OCI-M1 (cell line): ENCODE results near the gene SCGB1C1.
A peak's percentile ranks its signal among the peaks of the same experiment; 100 is the strongest.
"Not testable (repeated sequence)": the region's sequence is repeated elsewhere in the genome, so short reads cannot be mapped to it uniquely, and the experiment has no call there.

Experiments used
- DNase-seq: peaks from one replicate; lab custom pipeline; 2025; lab: John Stamatoyannopoulos, UW

Gene SCGB1C1

DNA sequence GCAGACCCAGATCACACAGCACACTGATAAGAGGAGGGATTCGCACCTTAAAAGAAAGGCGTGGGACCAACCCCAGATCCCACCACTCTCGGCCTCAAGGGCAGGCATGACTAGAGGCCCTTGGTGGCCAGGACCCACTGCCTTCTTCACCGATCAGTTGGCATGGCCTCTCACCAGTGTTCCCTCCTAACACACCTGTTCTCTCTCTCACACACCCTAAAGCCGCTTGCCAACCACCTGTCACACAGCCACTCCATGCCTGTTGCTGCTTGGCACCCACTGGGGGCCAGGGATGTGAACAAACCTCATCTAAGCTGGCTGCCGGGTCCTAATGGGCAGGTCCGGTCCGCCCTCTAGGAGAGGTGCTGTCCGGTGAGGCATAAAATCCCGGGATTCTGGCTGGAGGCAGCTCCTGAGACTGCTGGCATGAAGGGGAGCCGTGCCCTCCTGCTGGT is at the start of gene SCGB1C1:
SCGB1C1 (plus strand) TSS at position 405 of the 455 bp plus-strand sequence; CDS start at position 427, 22 bp downstream.
- DNase-seq, result not testable (repeated sequence)

DNA sequence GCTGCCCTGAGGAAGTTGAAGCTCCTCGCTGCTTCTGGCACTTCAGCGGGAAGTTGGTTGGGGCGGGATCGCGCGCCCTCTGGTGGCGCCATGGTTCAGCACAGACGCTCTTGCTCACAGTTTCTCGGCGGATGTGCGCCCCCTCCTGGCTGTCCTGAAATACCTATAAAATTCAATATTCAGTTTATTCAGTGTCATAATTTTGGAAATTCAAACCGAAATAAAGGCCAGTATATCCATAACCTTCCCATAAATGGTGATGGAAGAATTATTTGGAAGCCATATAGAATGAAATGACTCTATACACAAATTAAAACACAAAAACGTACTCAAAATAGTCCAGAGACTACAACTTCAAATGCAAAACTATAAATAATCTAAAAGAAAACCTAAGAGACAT is 12.6 kb upstream of the SCGB1C1 start:
- not testable (repeated sequence) for DNase-seq

DNA sequence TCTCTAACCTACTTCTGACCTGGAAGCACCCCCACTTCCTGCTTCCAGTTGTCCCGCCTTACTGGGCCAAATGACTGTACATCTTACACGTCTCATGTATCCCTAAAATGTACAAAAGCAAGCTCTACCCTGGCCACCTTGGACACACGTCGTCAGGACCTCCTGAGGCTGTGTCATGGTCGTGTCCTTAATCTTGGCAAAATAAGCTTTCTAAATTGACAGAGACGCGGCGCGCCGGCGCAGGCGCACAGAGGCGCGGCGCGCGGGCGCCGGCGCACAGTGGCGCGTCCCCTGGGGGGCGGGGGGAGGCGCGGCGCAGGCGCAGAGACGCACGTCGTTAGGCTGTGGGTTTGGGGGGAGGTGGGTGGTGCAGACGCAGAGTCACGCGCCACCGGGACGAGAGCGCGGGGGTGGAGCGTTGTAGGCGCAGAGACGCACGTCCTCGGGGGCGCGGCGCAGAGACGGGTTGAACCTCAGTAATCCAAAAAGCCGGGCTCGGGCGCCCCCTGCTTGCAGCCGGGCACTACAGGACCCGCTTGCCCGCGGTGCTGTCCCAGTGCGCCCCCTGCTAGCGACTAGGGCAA is 3.6 kb upstream of the SCGB1C1 start:
- not testable (repeated sequence) for DNase-seq

DNA sequence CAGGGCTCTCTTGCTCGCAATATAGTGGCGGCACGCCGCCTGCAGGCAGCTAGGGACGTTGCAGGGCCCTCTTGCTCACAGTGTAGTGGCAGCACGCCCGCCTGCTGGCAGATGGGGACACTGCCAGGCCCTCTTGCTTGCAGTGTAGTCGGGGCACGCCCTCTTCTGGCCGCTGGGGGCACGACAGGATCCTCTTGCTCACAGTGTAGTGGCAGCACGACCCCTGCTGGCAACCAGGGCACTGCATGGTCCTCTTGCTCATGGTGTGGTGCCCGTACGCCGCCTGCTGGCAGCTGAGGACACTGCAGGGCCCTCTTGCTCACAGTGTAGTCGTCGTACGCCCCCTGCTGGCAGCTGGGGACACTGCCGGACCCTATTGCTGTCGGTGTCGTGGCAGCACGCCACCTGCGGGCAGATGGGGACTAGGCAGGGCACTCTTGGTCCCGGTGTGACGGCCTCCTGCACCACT is 3.0 kb upstream of the SCGB1C1 start:
- not testable (repeated sequence) for DNase-seq

DNA sequence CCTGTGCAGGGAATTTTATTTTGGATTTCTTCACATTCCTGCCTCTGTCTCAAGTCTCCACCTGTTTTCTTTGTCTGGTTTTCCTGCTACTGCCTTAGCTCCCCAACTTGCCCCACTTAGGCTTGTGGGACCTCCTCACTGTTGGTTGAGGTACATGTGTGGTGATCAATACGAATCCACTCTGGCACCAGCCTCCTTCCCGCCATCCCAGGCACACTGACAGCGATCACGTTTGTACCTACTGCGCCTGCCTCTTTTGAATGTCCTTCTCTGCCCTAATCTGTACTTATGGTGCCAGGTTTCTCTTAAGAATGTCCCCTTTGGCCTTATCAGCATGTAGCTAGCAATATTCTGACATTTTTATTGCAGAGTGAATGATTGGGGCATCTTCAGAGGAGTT is 2.3 kb upstream of the SCGB1C1 start:
- not testable (repeated sequence) for DNase-seq

DNA sequence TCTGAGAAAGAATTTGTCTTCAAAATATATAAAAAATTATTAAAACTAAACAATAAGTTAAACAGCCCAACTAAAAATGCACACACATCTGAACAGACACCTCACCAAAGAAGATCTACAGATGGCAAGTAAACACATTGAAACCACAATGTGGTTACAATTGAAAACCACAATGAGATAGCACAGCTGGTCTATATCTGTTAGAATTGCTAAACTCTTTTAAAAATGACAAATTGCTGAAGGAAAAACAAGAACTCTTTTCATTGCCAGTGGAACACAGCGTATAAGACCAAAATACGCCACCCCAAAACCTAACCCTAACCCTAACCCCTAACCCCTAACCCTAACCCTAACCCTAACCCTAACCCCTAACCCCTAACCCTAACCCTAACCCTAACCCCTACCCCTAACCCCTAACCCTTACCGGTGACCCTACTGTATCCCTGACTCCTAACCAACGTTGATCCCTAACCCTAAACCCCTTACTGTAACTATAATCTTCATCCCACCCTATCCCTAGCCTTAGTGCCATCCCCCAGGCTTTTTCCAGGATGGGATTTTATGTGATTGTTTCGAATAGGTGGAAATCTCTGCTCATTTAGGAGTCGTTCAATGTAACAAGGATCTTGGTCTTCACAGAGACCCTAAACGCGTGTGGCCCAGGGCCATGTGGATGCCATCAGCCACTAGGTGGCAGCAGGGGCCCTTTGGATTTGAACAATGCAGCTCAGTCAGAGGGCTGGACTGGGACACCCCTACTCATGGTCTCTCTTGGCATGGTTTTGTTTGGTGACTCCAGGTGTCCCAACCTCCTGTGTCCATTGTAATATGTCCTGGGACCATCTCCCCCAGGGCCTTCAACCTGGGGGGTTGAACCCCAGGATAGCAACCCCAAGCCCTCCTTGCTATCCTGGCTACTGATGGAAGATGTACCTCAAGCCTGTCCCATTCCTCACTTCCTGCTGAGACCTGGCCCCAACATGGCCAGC is 1.1 kb upstream of the SCGB1C1 start:
- not testable (repeated sequence) for DNase-seq

DNA sequence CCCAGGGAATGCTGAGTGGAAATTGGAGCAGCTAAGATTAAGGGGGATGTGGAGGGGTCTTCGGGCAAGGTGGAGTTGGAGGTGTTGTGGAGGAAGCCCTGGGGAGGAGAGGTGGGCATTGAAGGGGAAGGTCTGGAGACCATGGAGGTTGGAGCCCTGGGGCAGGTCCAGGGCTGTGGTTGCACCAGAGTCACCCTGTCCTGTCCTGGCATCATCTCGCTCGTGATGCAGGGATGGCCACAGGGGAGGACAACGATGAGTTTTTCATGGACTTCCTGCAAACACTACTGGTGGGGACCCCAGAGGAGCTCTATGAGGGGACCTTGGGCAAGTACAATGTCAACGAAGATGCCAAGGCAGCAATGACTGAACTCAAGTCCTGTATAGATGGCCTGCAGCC is 603 bp downstream of the SCGB1C1 start:
- DNase-seq, result not testable (repeated sequence)

DNA sequence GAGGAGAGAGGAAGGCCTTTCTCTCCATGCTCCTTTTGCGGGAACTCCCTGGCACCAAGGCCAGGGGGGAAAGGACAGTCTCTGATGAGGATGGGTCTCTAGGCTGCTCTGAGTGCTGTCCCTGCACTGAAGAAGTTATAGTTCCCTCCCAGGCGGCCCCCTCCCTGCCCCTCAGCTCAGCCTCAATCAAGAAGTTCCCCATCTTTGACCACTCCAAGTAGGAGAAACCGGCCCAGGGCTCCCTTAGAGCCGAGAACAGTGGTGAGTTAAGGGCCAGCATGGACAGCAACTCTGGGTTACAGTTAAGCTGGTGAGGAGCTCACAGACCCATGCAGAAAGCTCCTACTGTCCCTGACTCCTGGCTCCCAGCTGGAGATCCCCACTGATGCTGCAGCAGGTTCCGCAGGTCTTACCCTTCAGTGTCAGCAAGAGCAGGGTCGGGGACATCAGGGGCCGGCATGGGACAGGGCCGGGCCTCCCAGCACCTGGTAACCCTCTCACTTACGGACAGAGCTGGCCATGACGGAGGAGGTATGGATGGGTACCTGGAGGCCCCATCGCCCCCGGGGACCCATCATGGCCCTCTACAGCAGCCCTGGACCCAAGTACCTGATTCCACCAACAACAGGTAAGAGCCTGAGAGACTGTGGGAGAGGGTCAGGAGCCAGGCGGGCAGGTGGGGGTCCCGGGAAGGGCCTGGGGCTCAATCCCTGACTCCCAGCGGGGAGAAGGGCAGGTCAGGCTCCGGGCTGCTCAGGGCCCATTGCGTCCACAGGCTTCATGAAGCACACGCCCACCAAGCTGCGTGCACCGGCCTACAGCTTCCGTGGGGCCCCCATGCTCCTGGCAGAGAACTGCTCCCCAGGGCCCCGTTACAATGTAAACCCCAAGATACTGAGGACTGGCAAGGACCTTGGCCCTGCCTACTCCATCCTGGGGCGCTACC is 4.2 kb downstream of the SCGB1C1 start:
- peak; percentile 15 for DNase-seq

DNA sequence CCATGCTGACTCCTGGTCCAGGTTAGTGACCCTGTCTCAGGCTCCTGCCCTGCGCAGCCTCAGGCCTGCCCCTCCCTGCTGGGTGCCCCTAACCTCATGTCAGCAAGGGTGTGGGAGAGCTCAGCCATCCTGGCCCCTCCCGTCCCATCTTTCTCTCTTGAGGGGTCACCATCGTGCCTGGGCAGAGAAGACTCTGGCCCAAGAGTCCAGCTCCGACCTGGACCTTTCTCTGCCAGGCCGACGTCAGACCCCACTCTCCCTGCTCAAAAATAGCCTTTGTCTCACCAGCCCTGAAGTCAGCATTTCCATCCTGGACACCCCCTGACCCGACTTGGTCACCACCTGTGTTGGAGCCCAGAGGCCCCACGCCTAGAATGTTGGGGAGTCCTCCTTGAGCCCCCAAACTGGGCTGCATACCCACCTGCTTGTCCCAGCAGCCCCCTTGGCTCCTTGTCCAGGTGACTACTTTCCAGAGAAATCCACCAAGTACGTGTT is 4.9 kb downstream of the SCGB1C1 start:
- no peak for DNase-seq

DNA sequence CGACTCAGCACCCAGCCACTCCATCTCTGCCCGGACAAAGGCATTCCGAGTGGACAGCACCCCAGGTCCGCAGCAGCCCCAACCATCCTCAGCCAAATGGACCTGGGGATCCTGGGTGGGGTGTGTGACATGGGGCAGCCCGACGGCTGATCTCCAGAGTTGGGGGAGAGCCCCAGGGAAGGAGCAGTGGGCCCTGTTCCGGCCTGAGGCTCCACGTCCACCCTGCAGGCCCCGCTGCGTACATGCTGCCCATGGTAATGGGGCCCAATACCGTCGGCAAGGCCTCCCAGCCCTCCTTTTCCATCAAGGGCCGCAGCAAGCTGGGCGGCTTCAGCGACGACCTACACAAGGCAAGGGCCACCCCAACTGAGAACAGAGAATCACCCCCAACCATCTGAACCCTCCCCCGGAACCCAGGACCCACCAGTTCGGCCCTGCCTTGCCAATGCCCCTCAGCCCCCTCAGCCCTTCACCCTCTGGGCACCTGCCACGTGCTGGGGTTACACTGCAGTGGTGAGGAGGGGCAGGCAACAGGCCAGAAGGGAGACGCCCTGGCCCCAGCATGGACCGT is 5.4 kb downstream of the SCGB1C1 start:
- DNase-seq, result no peak

DNA sequence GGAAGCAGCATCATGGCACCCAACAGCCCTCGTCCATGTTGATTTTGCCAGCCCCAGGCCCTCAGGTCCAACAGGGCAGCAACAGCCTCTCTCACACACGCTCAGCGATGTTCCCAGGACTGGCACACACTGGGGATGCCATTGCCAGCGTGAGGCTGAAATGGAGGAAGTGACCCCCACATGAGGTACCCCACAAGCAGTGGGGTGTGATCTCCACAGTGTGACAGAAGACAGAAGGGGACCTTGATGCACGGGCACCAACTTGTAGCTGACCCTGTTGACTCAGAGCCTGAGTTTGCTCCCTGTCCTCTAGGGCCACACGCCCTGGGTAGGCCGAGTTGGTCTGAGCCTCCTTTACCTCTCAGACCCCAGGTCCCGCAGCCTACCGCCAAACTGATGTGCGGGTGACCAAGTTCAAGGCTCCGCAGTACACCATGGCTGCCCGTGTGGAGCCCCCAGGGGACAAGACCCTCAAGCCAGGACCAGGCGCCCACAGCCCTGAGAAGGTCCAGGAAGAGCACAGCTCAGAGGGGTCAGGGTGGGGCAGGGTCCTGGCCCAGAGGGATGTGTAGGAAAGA is 6.2 kb downstream of the SCGB1C1 start:
- DNase-seq, result no peak

DNA sequence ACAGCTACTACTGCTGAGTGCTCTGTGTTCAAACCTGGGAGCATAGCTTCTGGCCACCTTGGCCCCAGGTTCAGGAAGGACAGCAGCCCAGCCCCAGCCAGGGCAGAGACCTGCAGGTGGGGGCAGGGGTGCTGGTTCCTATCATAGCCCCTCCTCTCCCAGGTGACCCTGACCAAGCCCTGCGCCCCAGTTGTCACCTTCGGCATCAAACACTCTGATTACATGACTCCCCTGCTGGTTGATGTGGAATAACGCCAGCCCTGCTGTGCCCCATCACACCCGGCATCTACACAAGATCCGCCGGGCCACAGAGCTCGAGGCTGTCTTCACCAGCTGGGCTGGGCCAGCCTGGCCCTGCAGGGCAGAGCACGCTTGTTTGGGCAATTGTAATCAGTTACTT is 6.9 kb downstream of the SCGB1C1 start:
- no peak for DNase-seq

DNA sequence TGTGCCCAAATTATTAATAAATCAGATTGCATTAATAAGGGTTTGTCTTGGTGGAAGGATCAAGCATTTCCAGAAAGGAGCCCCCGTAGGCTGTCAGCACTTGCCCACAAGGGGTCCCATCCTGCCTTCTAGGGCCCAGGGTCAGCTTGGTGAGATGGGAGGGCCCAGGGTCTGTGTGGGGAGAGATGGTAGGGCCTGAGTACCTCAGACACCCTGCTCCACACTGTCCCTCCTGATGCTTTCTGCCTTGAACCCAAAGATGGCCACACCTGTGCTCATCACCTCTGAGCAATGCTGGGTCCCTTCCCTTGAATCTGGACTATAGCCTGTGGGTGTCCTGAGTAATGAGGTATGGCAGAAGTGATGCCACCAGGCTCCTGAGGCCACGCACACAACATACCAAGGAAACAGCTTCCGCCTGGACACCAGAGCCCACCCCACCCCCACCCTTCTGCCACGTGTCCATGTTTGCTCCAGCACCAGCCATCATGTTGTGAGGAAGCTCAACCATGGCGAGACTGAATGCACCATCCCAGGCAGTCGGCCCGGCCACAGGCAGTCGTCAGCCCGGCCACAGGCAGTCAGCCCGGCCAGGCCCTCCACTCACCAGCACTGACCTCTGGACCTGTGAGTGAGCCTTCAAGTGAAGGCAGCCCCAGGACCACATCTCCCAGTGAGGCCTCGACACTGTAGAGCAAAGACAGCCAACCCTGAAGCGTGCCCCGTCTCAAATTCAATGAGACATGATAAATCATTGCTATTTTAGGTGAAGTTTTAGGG is 7.5 kb downstream of the SCGB1C1 start:
- no peak for DNase-seq

DNA sequence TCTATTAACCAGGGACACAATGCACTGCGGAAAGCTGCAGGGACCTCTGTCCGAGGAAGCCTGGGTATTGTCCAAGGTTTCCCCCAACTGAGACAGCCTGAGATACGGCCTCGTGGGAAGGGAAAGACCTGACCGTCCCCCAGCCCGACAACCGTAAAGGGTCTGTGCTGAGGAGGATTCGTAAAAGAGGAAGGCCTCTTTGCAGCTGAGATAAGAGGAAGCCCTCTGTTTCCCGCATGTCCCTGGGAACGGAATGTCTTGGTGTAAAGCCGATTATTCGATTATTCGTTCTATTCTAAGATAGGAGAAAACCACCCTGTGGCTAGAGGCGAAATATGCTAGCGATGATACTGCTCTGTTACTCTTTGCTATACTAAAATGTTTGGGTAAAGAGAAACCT is 9.1 kb downstream of the SCGB1C1 start:
- DNase-seq, result peak; percentile 90

DNA sequence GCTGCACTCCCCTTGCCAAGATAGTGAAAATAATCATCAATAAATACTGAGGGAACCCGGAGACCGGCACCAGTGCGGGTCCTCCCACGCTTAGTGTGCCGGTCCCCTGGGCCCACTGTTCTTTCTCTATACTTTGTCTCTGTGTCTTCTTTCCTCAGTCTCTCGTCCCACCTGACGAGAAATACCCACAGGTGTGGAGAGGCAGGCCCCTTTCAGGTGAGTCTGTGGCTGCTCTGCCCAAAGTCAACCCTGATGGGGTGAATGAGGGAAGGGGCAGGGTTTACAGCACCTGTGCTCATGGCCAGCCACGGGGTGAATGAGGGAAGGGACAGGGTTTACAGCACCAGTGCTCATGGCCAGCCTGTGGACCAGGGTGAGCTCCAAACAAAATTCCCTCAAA is 9.6 kb downstream of the SCGB1C1 start:
- no peak for DNase-seq

DNA sequence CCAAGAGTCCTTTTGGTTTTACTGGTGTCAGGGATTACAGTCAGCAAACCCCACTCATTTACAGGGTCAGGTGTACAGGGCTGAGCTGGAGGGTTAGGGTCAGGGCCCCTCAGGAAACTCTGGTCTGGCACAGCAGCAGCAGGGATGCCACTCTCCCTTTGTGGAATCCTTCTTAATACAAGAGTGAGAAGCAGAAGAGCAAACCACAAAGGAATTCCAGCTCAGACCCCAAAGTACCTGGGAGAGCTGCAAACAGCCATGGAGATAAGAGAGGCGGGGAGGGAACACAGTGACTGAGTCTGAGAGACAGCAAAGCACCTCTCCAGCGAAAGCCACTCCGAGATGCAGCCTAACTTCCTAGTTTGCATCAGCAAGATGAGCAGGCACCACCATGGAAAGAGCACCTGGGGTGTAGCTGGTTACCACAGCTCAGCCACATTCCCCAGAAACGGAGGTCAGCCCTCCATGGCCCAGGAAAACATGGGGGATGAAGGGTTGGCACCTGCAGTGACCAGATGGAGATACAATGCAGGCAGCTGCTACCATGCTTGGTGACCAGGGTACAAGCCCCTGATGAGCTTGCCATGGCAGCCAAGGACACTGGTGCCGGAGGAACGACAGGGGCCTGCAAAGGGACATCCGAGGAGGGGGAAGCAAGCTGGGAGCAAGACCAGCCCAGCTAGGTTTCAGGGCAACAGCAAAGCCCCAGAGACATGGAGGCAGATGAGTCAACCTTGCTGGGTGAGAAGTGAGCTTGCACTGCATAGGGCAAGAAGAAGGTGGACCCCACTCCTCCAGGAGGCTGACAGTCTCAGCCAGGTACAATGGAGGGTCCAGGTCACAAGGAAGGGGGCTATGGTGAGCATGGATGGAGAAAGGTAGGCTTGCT is 10.4 kb downstream of the SCGB1C1 start:
- no peak for DNase-seq

DNA sequence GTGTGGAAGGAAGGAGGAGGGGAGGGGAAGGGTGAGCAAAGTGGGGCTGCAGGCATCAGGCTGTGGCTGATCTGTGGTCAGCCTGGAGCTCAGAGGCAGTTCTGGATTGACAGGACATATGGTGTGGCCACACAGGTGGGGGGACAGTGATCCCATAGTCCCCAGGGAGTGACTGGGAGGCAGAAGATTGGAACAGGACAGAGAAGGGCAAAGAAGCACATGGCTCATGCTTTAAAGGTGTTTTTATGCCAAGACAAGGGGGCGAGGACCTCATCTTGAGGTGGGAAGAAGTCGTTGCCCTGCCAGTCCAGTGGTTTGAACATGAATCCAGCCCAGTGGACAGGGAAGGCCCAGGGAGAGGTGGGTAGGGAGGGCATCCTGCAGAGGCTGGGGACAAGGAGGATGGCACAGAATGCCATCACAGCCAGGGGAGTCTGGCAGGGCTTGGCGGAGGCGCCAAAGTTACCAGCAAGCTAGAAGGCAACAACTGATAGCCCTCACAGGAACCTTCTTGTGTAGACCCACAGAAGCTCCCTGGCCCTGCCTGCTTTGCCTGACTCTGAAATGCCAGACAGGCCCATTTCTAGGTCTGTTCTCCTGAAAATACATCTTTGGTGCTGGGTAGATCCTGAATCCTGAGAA is 11.2 kb downstream of the SCGB1C1 start:
- no peak for DNase-seq

DNA sequence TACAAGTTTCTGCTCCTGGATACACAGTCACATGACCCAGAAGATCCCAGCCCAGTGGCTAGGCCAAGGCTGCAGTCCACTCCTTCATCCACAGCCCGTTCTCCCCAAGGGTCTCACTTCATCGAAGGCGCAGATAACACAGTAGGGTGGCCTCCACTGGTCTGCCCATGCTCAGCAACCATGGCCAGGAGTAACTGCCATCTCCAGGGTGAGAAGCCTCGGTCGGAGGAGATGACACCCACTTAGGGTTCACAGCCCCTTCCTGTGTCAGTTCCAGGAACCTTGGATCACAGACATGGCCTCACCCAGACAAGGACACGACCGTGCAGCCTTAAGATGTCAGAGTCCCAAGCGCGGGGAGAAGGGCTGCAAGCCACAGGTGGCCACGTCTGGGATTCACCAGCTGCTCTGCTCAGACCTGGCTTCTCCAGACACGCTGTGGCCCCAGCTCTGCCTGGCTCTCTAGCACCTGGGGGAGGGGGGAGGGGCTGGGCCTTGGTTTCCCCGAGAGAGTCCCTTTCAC is 11.8 kb downstream of the SCGB1C1 start:
- DNase-seq, result no peak
